Stimulated activated CD4-positive, alpha-beta T cell treated with anti-CD3 and anti-CD28 coated beads, Interleukin-1b, Interleukin-23, amount 100 ng/mL, for 48 hours (primary cell): ENCODE results near the gene MCRS1.
A peak's percentile ranks its signal among the peaks of the same experiment; 100 is the strongest.

Experiments used
- DNase-seq: peaks from one replicate; pipeline ENCODE4 v3.0.0-alpha.2; 2020

The MCRS1 gene

DNA sequence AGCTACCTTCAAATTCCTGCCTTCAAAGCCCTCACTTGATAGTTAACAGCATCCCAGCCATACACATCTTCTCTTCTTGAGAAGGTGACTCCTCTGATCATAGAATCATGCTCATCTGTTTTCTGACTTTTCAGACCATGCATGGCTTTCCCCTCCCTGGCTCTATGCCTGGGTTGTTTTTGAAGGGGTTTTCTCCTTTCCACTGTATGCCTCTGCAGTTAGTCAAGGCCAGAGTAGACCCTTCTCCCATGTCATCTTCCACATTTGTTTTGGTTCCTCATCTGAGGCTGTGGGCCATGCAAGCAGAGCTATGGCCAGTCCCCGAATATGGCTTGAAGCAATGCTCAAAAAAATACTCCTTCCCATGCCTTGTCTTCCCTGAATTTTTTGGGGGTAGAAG is 14.3 kb upstream of the MCRS1 start:
- no peak for DNase-seq

- peak; percentile 39 for DNase-seq
Observed at GRCh38 chr12:49580572-49581535, 12.9 kb upstream of the MCRS1 start.

GRCh38 chr12:49578471-49579112 is 10.7 kb upstream of the MCRS1 start:
- no peak for DNase-seq

DNA sequence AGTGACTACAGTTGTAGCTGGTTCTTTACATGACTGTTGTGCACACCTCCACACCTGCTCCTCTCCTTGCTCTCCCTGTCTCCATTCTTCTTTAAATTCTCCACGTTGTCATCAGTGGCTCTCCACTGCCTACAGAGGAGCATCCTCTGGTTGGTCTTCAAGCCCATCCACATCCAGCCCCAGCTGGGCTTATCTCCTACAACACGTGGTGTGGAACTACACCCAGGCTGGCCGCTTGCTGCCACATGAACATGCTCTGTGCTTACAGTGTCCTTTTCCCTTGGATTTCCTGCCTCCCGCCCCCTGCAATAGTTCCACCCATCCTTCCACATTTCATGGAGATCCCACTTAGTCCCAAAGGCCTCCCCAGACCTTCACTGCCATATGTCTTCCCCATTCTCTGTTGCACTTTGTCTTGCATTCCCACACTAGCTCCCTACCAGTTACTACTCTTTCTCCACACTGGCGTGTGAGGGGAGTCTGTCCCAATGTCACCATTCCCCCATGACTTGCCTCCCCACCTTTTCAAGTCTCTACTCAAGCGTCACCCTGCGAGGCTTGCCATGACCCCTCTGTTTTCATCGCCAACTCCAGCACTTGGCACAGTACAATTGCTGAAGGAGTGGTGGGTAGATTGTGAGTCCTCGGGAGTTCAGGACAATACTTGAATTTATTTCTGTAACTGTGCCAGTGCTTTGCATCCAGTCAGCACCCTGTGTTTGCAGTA is 9.8 kb upstream of the MCRS1 start:
- no peak for DNase-seq

- no peak for DNase-seq
Observed at GRCh38 chr12:49568442-49569162, 660 bp upstream of the MCRS1 start.

- no peak for DNase-seq
Observed at GRCh38 chr12:49567302-49567610, 686 bp downstream of the MCRS1 start.

GRCh38 chr12:49566361-49566760 is 1.6 kb downstream of the MCRS1 start:
- DNase-seq: no peak

GRCh38 chr12:49565406-49566265 is 2.3 kb downstream of the MCRS1 start:
- DNase-seq: no peak

GRCh38 chr12:49564686-49565405 is 3.1 kb downstream of the MCRS1 start:
- DNase-seq: no peak

- no peak for DNase-seq
Observed at GRCh38 chr12:49563951-49564685, 3.8 kb downstream of the MCRS1 start.

- DNase-seq: no peak
Observed at GRCh38 chr12:49562831-49563230, 5.1 kb downstream of the MCRS1 start.

- no peak for DNase-seq
Observed at GRCh38 chr12:49562233-49562632, 5.7 kb downstream of the MCRS1 start.

DNA sequence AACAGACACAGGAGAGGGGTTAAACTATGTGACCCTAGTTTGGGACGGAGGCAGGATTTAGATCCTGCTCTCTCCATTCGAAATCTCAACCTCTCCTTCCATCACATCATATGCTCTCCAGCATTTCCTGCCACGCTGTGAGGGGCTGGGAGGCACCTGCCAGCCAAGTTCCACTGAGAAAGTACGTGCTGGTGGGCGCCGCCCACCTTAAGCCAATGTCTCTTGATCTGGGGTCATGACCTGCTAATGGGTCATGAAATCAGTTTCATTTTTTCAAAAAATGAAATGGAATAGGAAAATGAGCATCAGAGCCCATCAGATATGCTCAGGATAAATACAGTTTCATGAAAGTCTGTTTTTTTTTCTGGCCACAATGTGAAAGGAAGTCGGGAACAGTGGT is 7.2 kb downstream of the MCRS1 start:
- DNase-seq: no peak

DNA sequence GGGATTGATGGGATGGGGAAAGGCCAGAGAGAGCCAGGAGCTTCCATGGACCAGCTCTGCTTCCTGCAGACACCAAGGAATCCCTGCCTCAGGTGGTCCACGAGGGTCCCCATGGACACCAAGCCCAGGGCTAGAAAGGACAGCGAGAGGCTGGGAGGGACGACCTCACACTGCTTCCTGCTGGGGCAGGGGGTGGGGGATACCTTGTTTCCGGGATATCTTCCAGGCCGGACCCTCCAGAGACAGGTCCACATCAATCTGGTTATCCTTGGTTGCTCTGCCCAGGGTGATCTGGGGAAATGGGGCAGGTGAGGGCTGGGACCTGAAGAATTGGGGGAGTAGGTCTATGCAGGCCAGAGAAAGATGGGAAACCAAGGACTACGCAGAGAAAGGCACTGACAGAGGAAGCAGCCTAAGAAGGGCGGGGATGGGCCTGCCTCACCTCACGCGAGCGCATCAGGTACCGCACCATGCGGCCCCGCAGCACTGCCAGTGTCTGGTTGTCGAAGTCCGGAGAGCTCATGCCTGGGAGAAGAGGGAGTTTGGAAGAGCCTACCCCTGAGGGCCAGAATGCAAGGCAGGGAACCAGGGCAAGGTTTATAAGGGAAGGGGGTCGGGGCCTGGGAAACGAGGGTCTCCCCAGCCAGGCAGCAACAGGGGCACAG is 8.8 kb downstream of the MCRS1 start:
- no peak for DNase-seq

DNA sequence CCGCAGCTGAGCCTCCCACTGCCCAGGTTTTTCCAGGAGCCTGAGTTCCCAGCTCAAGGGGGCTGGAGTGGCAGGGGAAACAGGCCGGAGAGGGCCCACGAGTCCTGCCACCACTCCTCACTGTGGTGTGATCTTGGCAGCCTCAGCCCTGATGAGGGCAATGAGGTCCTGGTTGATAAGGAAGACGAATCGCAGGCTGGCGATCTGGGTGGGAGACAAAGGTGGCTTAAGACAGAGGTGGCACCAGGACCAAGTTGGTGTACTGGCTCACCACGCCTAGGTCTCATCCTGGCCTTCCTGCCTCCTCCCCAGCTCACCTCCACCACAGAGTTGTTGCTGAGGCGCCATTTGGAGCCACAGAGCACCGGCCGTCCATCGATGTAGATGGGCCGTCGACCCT is 9.4 kb downstream of the MCRS1 start:
- no peak for DNase-seq

- no peak for DNase-seq
Observed at GRCh38 chr12:49557917-49558215, 10.1 kb downstream of the MCRS1 start.

- no peak for DNase-seq
Observed at GRCh38 chr12:49557187-49557916, 10.6 kb downstream of the MCRS1 start.

GRCh38 chr12:49556391-49557186 is 11.4 kb downstream of the MCRS1 start:
- DNase-seq: no peak
